Measurements from ENCODE around the gene MPRIP.

MPRIP gene

DNA sequence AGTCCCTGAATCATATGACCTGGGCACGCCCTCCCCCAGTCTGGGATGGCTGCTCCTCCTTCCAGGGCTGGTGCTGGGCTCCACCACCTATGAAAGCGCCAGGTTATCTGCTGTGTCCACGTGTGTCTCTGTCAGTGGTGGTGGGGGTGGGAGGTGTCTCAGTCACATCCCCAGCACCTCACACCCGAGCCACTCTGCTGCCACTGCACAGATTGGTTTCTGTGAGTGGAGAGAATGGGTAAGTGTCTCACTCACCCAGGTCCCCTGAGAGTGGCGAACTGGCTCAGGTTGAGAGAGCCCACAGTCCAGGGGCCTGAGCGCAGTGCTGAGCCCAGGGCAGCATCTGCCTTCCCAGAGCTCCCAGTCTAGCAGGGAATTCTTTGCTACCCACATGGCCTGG, 84.9 kb downstream of the MPRIP start:
- Histone ChIP-seq H3K4me3 (ENCODE audit: low read depth, low read length) (no peak overlapping the region), H3K27ac (no peak overlapping the region), H3K27me3 (replicated peaks) (no peaks in the 10 kb centered on the region), H3K36me3 (replicated peaks) (peaks cover 33% of the 10 kb centered on the region)
- in situ Hi-C loops (cut with HindIII; ENCODE audit: low pct_ligation_motif_present, low sequenced_read_pairs), result no loop called here
- TF ChIP-seq, protein P1, sequence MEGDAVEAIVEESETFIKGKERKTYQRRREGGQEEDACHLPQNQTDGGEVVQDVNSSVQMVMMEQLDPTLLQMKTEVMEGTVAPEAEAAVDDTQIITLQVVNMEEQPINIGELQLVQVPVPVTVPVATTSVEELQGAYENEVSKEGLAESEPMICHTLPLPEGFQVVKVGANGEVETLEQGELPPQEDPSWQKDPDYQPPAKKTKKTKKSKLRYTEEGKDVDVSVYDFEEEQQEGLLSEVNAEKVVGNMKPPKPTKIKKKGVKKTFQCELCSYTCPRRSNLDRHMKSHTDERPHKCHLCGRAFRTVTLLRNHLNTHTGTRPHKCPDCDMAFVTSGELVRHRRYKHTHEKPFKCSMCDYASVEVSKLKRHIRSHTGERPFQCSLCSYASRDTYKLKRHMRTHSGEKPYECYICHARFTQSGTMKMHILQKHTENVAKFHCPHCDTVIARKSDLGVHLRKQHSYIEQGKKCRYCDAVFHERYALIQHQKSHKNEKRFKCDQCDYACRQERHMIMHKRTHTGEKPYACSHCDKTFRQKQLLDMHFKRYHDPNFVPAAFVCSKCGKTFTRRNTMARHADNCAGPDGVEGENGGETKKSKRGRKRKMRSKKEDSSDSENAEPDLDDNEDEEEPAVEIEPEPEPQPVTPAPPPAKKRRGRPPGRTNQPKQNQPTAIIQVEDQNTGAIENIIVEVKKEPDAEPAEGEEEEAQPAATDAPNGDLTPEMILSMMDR (IDR thresholded peaks at IDR 0.05; ENCODE audit: low read depth, low read length, missing control alignments), result no peak
- DNase-seq, result no peak

DNA sequence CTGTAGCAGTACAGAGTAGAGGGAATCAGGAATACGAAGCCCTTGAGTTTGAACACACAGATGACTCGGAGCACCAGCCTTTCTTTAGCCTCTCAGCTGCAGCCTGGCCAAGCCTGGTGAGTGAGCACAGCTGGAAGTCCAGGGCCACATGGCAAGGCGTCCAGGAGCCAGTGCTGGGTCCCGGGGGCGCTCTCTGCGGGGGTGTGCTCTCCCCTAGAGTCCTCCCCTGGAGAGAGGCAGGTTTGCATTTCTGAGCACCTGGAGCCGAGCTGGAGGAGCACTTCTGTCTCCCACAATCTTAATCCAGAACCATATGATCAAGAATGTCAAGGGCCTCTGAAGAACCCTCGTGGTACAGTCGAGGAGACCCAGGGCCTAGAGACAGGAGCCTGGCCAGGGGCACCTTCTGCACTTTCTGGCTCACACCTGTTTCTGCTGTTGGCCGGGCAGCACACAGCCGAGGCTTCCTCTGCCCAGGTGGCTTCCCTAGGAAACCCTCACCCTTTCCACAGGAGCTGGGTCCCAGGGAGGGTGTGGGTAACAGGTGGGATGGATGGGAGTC, 85.6 kb downstream of the MPRIP start:
- TF ChIP-seq, protein P1 (IDR thresholded peaks at IDR 0.05; ENCODE audit: low read depth, low read length, missing control alignments), result no peak
- Histone ChIP-seq H3K27me3 (replicated peaks) (no peaks in the 10 kb centered on the region), H3K36me3 (replicated peaks) (peaks cover 39% of the 10 kb centered on the region), H3K27ac (no peak overlapping the region), H3K4me3 (ENCODE audit: low read depth, low read length) (no peak overlapping the region)
- no peak for DNase-seq
- in situ Hi-C loops (cut with HindIII; ENCODE audit: low pct_ligation_motif_present, low sequenced_read_pairs), result no loop called here

DNA sequence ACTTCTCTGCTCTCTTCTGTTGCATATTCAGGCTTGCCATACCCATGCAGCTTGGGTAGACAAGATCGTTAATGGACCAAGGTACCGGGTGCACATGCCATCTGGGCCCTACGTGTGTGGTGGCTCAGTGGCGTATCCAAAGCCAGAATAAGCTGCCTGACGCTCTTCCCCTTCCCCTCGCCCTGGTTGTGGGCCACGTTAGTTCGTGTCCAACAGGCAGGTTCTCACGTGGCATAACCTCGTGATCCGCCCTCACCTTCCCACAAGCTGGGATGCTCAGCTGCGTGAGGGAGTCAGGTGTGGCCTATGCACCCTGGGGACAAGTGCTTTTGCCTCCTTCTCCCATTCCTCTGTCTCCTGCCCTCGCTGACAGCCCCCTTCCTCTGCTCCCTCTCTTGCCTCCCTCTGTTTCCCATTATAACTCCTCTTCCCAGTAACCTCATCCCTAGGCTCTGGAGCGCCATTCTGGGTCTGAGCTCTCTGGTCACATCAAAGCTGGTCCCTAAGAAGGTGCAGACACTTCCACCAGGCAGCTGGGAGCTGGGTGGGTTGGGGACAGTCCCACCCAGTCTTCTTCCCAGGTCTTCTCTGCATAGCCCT, 86.3 kb downstream of the MPRIP start:
- in situ Hi-C loops (cut with HindIII; ENCODE audit: low pct_ligation_motif_present, low sequenced_read_pairs), result no loop called here
- TF ChIP-seq, protein P1 (IDR thresholded peaks at IDR 0.05; ENCODE audit: low read depth, low read length, missing control alignments), result no peak
- Histone ChIP-seq H3K27me3 (replicated peaks) (no peaks in the 10 kb centered on the region), H3K4me3 (ENCODE audit: low read depth, low read length) (no peak overlapping the region), H3K27ac (no peak overlapping the region), H3K36me3 (replicated peaks) (peaks cover 47% of the 10 kb centered on the region)
- no peak for DNase-seq

DNA sequence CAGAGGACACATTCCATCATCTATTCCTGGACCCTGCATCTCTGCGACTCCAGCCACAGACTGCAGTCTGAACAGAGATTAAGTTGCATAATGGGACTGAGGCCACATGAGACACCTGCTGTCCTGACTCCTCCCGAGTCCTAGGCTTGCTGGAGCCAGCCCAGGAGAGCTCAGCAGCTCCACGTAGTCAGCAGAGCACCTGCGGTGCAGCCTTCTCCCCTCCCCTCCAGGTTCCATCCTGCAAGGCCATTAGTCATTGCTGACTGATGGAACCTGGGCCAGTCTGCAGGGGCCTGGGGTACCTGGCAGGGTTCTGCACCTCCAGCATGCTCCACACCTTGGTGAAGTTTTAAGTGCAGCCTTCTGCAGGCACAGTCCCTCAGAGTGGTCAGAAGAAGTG, 87.2 kb downstream of the MPRIP start:
- H3K27me3 ChIP-seq (replicated peaks), result no peaks in the 10 kb centered on the region
- H3K27ac ChIP-seq, result no peak overlapping the region
- no peak overlapping the region for H3K4me3 ChIP-seq (ENCODE audit: low read depth, low read length)
- H3K36me3 ChIP-seq (replicated peaks), result peaks cover 56% of the 10 kb centered on the region
- DNase-seq, result no peak
- TF ChIP-seq, protein P1 (IDR thresholded peaks at IDR 0.05; ENCODE audit: low read depth, low read length, missing control alignments), result no peak
- in situ Hi-C loops (cut with HindIII; ENCODE audit: low pct_ligation_motif_present, low sequenced_read_pairs), result no loop called here

DNA sequence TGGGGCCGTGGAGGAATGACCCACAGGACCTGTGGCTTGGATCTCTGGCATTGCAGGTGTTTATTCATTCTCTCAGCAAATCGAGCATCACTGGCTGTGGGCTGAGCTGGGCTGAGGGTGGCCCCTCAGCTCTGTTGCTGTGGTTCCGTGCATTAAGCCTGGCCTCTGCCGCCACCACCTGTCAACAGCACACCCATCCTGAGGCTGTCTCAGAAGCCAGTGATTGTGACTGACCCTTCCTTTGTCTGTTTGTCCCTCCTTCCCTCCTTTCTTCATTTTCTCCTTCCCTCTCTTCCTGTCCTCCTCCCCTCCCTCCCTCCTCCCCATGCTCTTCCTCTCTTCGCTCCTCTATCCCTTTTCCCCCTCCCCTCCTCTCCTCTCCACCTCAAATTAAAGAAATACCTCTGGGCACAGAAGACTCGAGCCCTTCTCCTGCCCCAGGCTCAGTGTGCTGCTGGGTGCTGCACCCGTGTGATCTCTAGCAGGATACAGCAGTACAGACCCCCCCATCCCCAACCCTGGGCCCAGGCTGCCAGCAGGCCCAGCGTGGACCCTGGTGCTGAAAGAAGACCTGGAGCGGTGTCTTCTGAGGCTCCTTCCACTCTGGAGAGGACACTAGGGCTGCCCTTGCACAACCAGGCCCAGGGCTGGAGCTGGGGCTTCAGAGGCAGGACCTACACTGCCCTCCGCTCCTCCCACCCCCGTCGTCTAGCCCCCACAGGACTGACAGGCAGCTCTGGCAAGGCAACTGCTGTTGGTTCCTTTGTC, 88.0 kb downstream of the MPRIP start:
- H3K27ac ChIP-seq, result no peak overlapping the region
- TF ChIP-seq, protein P1 (IDR thresholded peaks at IDR 0.05; ENCODE audit: low read depth, low read length, missing control alignments), result no peak
- H3K27me3 ChIP-seq (replicated peaks), result no peaks in the 10 kb centered on the region
- DNase-seq, result no peak
- in situ Hi-C loops (cut with HindIII; ENCODE audit: low pct_ligation_motif_present, low sequenced_read_pairs), result no loop called here
- H3K4me3 ChIP-seq (ENCODE audit: low read depth, low read length), result no peak overlapping the region
- peaks cover 57% of the 10 kb centered on the region for H3K36me3 ChIP-seq (replicated peaks)
